HG03575 (cell line): Measurements from ENCODE around the gene MRPS9.
A peak's percentile ranks its signal among the peaks of the same experiment; 100 is the strongest.

Experiments used
- ATAC-seq: cut with Tn5 transposase; IDR thresholded peaks from one replicate; pipeline ENCODE4 v1.9.1; 2021; ENCODE audit not compliant: unreplicated experiment, insufficient number of reproducible peaks, low FRiP score; ENCODE audit errors: extremely low read depth

Gene MRPS9

GRCh38 chr2:105037572-105038382 is at the start of gene MRPS9:
Gene MRPS9, plus strand, starts transcription at chr2:105038069. Its CDS starts 24 bp downstream, at chr2:105038093.
- peak; percentile 96 for ATAC-seq

- no peak for ATAC-seq
These were observed 32.5 kb upstream of the MRPS9 start for GRCh38 chr2:105005181-105005951.

GRCh38 chr2:105007367-105007766 is 30.5 kb upstream of the MRPS9 start:
- no peak for ATAC-seq

GRCh38 chr2:105032476-105032875 is 5.4 kb upstream of the MRPS9 start:
- ATAC-seq: no peak

- no peak for ATAC-seq
These were observed 3.7 kb upstream of the MRPS9 start for GRCh38 chr2:105034170-105034569.

- ATAC-seq: no peak
These were observed 653 bp downstream of the MRPS9 start for GRCh38 chr2:105038383-105039061.

GRCh38 chr2:105039559-105039958 is 1.7 kb downstream of the MRPS9 start:
- ATAC-seq: no peak

- no peak for ATAC-seq
These were observed 4.3 kb downstream of the MRPS9 start for GRCh38 chr2:105042189-105042588.

- ATAC-seq: no peak
These were observed 14.9 kb downstream of the MRPS9 start for GRCh38 chr2:105052773-105053172.

- ATAC-seq: no peak
These were observed 17.7 kb downstream of the MRPS9 start for GRCh38 chr2:105055613-105056012.

GRCh38 chr2:105056245-105056644 is 18.4 kb downstream of the MRPS9 start:
- ATAC-seq: no peak

- no peak for ATAC-seq
These were observed 19.1 kb downstream of the MRPS9 start for GRCh38 chr2:105057005-105057404.

GRCh38 chr2:105061560-105061959 is 23.7 kb downstream of the MRPS9 start:
- ATAC-seq: no peak

GRCh38 chr2:105062158-105062557 is 24.3 kb downstream of the MRPS9 start:
- ATAC-seq: no peak

GRCh38 chr2:105068387-105068786 is 30.5 kb downstream of the MRPS9 start:
- ATAC-seq: no peak

- ATAC-seq: no peak
These were observed 31.0 kb downstream of the MRPS9 start for GRCh38 chr2:105068875-105069274.

- no peak for ATAC-seq
These were observed 32.4 kb downstream of the MRPS9 start for GRCh38 chr2:105070010-105070865.

GRCh38 chr2:105071379-105071778 is 33.5 kb downstream of the MRPS9 start:
- no peak for ATAC-seq

GRCh38 chr2:105072039-105072438 is 34.2 kb downstream of the MRPS9 start:
- peak; percentile 79 for ATAC-seq
